LNCAP (cell line): ENCODE results near the gene PRDM16.

ENCODE experiments used
- TF ChIP-seq, protein P1 (sequence below): fragments of 450-650 bp; IDR thresholded peaks from 2 replicates; pipeline ENCODE4 v1.5.1; 2017; ENCODE audit warnings: mild to moderate bottlenecking

The PRDM16 gene

GRCh38 chr1:3166206-3166918 lies 97.4 kb downstream of the PRDM16 start:
- TF ChIP-seq, protein P1, sequence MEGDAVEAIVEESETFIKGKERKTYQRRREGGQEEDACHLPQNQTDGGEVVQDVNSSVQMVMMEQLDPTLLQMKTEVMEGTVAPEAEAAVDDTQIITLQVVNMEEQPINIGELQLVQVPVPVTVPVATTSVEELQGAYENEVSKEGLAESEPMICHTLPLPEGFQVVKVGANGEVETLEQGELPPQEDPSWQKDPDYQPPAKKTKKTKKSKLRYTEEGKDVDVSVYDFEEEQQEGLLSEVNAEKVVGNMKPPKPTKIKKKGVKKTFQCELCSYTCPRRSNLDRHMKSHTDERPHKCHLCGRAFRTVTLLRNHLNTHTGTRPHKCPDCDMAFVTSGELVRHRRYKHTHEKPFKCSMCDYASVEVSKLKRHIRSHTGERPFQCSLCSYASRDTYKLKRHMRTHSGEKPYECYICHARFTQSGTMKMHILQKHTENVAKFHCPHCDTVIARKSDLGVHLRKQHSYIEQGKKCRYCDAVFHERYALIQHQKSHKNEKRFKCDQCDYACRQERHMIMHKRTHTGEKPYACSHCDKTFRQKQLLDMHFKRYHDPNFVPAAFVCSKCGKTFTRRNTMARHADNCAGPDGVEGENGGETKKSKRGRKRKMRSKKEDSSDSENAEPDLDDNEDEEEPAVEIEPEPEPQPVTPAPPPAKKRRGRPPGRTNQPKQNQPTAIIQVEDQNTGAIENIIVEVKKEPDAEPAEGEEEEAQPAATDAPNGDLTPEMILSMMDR = no peak

DNA sequence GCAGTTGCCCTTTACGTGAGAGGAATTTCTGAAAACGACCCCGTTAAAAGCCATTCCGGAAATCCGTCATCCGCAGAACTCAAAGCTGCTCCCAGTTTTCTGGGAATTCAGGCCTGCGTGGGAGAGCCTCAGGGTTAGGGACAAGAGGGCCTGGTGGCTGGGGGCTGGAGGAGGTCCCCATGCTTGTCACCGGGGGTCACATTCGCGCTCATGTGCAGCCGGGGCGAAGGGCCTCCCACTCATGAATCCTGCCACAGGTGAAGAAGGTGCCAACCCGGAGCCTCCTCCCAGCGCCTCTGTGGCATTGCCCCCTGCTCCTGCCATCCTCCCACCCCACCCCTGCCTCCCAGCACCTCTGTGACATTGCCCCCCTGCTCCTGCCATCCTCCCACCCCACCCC lies 98.3 kb downstream of the PRDM16 start:
- TF ChIP-seq, protein P1 = no peak

DNA sequence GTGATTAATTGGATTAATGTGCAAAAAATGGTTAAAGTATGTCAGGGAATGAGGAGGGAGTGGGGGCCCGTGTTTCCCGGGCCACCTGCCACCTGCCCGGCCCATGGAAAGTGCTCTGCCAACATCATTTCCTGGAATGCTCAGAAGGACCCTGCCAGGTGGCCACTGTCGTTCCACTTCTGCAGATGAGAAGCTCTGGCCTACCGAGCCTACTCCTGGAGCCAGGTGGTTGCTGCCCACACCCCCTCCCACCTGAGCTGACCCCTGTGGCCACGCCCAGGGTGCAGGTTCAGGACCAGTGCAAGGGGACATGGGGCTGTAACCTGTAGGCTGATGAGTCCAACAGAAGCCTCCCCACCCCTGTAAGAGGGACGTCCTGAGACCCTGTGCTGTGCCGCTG lies 99.7 kb downstream of the PRDM16 start:
- TF ChIP-seq, protein P1 = no peak

DNA sequence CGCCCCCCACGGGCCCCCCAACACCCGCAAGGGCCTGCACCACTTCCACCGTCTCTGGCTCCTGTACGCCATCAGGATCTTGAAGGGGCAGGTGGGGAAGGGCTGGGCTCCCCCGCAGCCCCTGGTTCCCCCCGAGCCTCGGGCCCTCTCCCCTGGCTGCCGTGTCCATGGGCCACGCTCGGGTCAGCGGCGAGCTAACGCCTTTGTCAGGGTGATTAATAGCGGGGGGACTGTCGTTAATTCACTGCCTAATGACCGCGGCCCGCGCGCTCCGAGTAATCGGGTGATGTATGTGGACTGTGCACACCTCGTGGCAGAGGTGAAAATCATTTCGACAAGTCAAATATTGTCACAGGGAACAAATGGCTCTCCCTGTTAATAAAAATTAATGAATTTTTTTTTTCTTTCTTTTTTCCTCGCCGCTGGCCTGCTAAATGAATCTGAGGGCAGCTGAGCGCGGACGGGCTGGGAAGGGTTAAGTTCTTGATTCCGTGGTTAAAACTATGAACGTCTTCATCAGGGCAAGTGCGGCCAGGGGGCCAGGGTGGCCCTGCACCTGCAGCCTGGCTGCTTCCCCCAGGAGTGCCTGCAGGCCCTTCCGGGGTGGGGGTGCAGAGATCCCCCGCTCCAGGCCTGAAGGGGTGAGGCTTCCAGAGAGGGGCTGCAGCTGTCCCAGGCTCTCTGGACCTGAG lies 100.8 kb downstream of the PRDM16 start:
- TF ChIP-seq, protein P1 = no peak

DNA sequence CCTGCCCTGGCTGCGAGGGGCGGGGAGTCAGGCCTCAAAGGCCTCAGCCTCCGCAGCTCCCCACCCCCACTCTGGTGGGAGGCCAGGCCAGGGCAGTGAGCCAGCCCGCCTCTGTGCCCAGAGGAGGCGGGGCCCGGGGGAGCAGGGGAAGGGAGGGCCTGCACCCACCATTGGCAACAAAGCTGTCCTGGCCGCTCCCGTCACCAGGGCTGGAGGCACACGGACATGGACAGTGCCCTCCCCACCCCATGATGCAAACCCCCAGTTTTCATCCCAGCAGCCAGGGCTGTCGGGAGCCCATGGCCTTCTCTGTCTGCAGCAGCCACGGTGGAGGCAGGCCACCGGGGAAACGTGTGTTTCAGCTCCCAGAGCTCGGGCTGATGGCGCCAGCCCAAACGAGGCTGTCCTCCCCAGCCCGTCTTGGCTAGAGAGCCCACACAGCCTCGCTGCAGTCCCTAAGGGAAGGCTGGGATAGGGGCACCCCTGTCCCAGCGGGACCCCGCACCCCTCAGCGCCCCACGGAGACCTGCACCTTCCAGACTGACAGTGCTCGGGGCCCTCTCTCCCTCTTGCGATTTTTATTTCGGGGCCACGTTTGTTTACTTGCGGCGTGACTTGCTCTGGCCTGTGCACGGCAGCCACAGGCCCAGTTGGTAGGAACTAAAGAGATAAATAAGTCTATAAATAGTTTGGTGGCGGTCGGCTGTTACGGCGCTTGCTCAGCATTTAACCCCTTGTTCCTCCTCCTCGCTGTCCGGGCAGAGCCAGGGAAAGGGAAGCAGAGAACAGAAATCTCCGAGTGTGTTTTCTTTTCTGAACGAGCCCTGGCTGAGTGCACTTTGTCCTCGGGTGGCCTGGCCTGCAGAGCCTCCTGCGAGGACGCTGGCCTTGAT lies 101.8 kb downstream of the PRDM16 start:
- TF ChIP-seq, protein P1 = no peak

DNA sequence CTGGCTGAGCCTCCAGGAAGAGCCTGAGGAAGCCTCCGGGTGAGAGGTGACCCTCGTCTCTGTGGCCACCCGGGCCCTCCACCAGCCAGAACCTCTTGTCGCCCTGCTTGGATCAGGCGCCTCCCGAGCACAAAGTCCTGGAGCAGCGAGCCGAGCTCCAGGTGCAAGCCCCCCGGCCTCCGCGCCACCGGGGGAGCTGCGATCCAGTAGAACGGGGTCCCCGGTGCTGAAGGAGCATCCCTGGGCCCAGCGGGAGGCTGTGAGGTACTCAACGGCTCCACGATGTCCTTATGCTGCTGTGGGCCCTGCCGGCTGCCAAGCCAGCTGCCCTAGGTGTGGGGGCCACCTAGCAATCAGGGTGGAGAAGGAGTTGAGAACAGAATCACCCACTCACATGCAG lies 102.8 kb downstream of the PRDM16 start:
- TF ChIP-seq, protein P1 = no peak
